ENCODE data around the gene MACO1.

The MACO1 gene

GRCh38 chr1:25526753-25527152 lies 96.1 kb downstream of the MACO1 start:
- no peak for DNase-seq

GRCh38 chr1:25527226-25527846 lies 96.6 kb downstream of the MACO1 start:
- DNase-seq, result no peak

- DNase-seq, result no peak
Observed at GRCh38 chr1:25527946-25528595, 97.4 kb downstream of the MACO1 start.

- DNase-seq, result no peak
Observed at GRCh38 chr1:25528881-25529517, 98.3 kb downstream of the MACO1 start.

GRCh38 chr1:25529518-25530185 lies 99.0 kb downstream of the MACO1 start:
- no peak for DNase-seq

- no peak for DNase-seq
Observed at GRCh38 chr1:25530186-25531081, 99.7 kb downstream of the MACO1 start.

- DNase-seq, result no peak
Observed at GRCh38 chr1:25531082-25531461, 100.4 kb downstream of the MACO1 start.

GRCh38 chr1:25532970-25533369 lies 102.3 kb downstream of the MACO1 start:
- DNase-seq, result no peak

- no peak for DNase-seq
Observed at GRCh38 chr1:25533775-25534409, 103.2 kb downstream of the MACO1 start.

GRCh38 chr1:25534410-25534788 lies 103.7 kb downstream of the MACO1 start:
- no peak for DNase-seq

- no peak for DNase-seq
Observed at GRCh38 chr1:25536124-25536523, 105.4 kb downstream of the MACO1 start.

GRCh38 chr1:25537153-25537831 lies 106.6 kb downstream of the MACO1 start:
- DNase-seq, result no peak

GRCh38 chr1:25538191-25538767 lies 107.6 kb downstream of the MACO1 start:
- DNase-seq, result no peak

- no peak for DNase-seq
Observed at GRCh38 chr1:25540750-25541342, 110.1 kb downstream of the MACO1 start.

GRCh38 chr1:25541425-25541824 lies 110.7 kb downstream of the MACO1 start:
- DNase-seq, result no peak

GRCh38 chr1:25541889-25542658 lies 111.4 kb downstream of the MACO1 start:
- no peak for DNase-seq

GRCh38 chr1:25543005-25543424 lies 112.3 kb downstream of the MACO1 start:
- DNase-seq, result no peak

GRCh38 chr1:25543425-25544242 lies 112.9 kb downstream of the MACO1 start, which contains the start of gene LDLRAP1:
Gene LDLRAP1 (plus strand): TSS chr1:25543606. CDS start chr1:25543699, 93 bp downstream.
- peak; percentile 73 for DNase-seq

- peak; percentile 48 for DNase-seq
Observed at GRCh38 chr1:25544243-25544764, 113.6 kb downstream of the MACO1 start.

All from activated T-cell treated with anti-CD3 and anti-CD28 coated beads, Interleukin-2, amount 50 U/mL, for 1 hour (primary cell).